Erythroblast (primary cell): ENCODE measurements around the gene MSANTD1.

Experiments used
- DNase-seq, 2 experiments: peaks; one replicate each; lab custom pipeline; 2025; lab: John Stamatoyannopoulos, UW
- GATA1 ChIP-seq: IDR thresholded peaks from 2 replicates; pipeline ENCODE4 v1.6.1; 2011; ENCODE audit warnings: low read depth, mild to moderate bottlenecking, control low read depth, low read length, moderate library complexity
- POLR2A ChIP-seq: IDR thresholded peaks from 2 replicates; pipeline ENCODE4 v1.6.1; 2011; ENCODE audit warnings: mild to moderate bottlenecking, low read length

MSANTD1 gene

DNA sequence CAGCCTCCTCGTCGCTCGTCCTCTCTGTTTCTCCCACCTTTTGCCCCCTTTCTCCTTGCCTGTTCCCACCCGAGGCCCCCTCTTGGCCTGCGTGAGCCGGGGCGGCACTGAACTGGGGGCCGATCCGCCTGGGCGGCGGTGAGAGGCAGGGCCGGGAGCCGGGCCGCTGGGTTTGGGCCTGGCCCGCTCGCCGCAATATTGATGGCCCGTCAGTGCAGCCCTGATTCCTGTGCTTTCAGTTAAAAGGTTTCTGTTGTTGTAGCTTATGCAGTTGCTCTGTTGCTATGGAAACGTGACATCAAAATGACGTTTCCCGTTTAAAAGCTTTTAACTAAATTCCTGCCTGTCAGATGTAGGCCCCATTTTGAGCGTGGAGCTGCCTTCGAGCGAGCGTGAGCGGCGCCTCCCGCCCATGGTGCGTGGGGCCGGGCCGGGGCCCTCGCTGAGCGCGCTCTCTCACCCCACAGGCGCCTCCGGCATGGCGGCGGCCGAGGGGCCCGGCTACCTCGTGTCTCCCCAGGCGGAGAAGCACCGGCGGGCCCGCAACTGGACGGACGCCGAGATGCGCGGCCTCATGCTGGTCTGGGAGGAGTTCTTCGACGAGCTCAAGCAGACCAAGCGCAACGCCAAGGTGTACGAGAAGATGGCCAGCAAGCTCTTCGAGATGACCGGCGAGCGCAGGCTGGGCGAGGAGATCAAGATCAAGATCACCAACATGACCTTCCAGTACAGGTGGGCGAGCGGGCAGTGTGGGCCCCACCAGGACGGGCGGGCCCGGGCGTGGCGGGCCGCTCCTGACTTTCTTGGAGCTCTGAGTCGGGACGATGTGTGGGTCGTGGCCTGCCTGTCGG is at the start of gene MSANTD1:
Gene MSANTD1 (plus strand): TSS at position 349 of the 851 bp plus-strand sequence. CDS start 64 bp downstream, at position 413.
- no peak for DNase-seq
- TF ChIP-seq POLR2A = no peak
- TF ChIP-seq GATA1 = no peak

DNA sequence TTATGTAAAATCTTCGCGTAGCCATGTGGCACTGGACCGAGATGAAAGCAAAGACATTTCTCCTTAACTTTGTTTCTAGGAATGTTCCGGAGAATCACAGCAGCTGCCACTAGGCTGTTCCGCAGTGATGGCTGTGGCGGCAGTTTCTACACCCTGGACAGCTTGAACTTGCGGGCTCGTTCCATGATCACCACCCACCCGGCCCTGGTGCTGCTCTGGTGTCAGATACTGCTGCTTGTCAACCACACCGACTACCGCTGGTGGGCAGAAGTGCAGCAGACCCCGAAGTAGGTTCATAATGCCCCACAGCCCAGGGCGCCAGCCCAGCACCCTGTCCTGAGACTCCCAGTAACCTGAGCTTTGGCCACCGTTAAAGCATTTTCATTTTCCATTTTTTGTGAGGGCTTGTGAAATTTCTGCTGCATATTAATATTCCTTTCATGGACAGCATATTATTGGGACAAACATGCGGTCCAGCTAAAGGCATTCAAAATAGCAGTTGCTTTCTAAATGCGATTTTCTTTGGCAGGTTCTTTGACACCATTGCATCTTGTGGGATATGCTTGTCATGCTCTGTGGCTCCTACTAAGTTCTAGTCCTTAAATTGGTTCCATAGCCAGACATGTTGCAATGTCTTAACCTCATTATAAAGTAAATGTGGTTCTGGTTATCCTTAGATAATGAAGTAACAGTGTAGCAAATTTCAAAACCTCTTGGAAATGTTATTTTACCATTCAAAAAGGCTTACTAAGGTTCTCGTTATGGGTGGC is 49.1 kb upstream of the MSANTD1 start:
- DNase-seq = no peak
- no peak for TF ChIP-seq GATA1
- no peak for TF ChIP-seq POLR2A

DNA sequence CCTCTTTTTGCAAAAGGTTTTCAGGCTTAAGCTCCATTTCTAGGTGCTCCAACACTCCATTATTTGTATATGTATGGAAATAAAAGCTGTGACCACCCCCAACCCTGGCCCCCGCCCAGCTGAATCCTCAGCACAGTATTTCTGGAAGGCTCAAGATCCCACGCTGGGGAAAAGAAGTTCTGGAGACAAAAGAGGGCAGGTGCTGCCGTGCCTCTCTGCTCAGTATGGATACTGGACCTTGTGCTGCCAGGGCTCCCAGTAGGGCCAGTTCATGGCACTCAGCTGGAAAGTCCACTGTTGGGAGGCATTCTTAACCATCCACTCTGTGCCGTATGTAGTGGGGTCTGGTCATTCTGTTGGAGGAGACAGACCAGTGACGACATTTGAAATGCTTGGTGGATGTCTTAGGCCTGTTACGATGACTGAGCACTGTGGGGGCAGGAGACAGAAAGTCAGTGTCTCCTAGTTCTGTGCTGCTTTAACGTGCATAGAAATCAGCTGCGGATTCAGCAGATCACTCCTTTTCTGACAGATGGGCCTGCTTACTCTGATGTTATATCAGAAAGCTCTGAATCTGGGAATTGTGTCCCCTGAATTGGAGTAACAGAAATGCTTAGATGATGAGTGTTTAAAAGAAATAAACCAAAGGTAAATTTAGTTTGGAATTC is 48.4 kb upstream of the MSANTD1 start:
- TF ChIP-seq POLR2A = no peak
- no peak for TF ChIP-seq GATA1
- no peak for DNase-seq

DNA sequence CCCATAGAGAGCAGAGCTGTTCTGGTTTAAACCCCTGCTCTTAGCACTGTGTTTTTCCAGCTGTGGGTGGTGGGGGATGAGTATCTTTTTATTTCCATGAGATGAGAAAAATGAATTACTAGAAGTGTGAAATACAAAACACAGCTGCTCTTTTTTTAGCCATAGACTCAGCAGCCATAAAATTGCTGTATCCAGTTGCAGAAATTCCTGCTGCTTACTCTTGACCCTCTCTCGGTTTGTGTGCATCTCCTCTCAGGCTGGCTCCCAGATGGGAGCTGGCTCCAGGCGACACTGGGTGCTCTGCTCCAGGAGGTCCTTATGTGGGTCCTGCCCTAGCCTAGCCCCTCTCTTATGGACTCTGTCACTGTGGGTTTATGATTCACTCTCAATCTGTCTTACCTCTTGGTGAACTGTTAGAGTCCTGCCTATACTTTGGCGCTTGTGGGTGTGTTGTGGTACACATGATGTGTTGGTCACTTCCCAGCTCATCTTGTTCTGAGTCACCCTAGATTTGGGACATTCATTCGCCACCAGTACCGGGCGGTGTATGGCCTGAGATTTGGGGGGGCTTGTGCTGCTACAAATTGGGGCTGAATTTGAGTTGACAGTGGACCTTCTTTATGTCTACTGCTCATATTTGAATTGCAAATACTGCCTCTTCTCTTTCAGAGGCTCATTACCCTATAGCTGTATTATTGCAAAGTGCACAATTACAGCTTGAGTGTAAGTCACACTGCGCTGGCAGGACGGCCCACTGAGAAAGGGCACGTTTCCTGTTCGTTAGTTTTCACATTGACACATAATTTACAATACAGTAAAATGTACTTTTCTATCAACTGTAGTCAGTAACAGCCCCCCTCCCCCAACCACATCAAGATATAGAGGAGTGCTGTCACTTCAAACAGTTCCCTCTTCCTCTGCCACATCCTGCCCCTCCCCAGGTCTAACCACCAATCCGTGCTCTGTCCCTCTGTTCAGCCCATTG is 46.9 kb upstream of the MSANTD1 start:
- no peak for DNase-seq
- TF ChIP-seq GATA1 = no peak
- no peak for TF ChIP-seq POLR2A

DNA sequence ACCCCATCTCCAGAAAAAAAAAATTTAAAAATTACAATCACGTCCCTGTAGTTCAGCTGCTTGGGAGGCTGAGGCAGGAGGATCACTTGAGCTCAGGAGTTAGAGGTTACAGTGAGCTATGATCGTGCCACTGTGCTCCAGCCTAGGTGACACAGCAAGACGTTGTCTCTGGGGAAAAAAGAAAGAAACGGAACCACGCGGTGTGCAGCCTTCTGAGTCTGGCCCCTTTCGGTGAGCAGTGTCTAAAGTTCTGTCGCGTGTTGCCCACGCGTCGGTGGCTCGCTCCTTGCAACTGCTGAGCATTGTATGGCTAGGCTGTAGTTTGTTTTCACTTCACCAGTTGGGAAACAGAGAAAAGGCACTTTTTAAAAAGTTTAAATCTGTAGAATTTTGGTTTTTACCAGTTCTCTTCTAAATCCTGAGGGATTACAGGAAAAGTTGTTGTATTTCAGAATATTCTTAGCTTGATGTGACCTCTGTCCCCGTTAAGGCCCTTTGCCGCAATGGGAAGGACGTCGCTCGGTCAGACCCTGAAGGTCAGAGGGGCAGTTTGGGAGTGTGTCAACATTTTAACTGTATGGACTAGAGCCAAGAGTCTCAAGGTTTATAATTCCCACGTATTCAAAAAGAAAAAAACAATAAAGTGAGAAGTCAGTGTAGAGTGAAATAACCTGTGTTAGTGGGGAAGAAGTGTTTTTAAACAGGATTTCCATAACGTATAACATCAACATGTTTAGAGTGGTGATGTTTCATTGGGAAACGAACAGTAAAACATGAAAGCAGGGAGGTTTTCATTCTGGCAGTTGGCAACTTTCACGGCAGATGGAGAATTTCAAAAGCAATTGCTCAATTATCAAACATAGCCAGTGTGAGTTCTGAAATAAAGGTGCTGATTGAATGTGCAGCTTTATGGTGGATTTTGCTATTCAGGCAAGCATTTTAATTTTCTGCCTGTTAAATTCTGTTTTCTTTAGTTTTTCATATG is 45.8 kb upstream of the MSANTD1 start:
- TF ChIP-seq POLR2A (no peak), GATA1 (no peak)
- no peak for DNase-seq

DNA sequence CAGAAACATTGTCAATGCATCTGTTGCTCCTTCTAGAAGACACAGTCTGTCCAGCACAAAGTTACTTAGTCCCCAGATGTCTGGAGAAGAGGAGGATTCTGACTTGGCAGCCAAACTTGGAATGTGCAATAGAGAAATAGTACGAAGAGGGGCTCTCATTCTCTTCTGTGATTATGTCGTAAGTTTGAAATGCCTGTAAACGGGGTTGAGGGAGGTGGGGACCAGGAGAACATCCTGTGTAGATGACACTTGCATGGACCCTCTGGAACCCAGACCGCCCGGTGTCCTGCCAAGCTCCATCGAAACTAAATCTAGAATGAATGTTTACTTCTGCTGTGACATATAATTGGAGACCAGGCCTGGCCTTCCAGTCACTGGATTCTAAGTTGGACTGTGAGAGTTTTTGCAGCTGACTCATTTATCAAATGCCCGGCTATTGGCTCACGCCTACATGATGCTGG is 45.0 kb upstream of the MSANTD1 start:
- DNase-seq = no peak
- TF ChIP-seq POLR2A (no peak), GATA1 (no peak)

DNA sequence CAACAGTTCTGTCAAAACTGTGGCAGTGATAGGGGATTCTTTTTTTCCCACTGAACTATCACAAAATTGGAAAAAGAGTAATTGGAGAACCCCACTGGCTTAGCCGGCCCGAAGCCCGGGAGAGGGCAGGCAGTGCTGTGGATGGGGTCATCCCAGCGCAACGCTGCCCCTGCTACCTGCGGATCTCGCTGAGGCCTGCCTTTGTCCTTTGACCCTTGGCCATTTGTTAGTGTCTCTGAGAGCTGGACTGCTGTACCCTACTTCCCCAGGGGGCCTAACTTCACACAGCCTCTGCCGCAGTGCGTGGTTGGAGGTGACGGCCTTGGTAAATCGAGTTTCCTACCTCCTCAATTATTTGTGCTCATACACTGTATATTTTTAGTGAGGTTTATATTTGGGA is 43.0 kb upstream of the MSANTD1 start:
- TF ChIP-seq POLR2A = no peak
- no peak for TF ChIP-seq GATA1
- no peak for DNase-seq

DNA sequence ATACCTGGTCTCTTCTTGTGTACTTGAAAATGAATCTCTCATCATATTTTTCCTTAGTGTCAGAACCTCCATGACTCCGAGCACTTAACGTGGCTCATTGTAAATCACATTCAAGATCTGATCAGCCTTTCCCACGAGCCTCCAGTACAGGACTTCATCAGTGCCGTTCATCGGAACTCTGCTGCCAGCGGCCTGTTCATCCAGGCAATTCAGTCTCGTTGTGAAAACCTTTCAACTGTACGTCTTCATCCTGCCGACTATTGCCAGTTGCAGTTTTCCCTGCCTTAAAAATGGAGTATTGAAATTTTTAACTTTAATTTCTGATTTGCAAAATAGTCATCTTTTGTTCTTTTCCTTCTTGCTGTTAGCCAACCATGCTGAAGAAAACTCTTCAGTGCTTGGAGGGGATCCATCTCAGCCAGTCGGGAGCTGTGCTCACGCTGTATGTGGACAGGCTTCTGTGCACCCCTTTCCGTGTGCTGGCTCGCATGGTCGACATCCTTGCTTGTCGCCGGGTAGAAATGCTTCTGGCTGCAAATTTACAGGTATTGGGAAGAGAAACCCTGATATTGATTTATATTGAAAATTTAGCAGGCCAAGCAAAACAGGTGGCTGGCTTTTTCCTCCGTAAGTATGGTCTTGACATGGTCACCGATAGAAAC is 42.4 kb upstream of the MSANTD1 start:
- no peak for TF ChIP-seq POLR2A
- TF ChIP-seq GATA1 = no peak
- DNase-seq = no peak

DNA sequence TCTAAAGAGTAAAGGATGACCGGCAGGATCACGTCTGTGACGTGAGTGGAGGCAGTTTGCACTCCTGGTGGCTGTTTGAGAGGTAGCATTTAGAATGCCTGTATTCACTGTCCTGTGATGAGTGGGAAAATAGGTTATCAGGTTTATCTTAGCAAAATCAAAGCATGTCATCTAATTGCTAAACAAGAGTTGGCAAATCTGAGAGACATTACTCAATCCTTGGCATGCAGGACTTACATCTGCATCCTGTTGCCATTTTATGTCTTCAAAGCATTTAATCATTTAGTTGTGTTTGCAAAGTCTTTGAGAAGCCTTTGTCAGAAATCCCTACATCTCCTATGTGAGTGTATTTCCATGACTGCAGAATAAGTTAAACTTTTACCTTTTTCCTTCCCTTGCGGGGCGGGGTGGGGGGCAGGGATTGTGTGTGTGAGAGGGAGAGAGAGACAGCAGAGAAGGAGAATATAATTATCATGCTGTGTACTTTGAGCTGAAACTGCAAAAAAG is 41.4 kb upstream of the MSANTD1 start:
- TF ChIP-seq GATA1 (no peak), POLR2A (no peak)
- no peak for DNase-seq

DNA sequence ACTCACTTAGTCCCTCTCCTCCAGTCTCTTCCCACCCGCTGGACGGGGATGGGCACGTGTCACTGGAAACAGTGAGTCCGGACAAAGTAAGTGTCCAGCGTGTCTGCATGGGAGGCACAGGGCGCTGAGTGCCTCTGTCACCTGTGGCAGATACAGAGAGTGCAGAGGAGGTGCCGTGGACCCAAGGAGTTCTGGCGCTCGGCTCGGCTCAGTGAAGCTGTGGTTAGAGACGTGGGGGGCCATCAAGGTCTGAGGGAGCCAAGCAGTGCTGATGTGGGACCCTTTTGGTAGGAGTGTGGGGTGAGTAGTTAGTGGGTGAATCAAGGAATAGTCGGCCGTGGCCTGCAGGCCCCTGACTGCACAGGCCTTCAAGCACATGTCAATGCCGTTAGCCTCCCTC is 40.1 kb upstream of the MSANTD1 start:
- DNase-seq = no peak
- TF ChIP-seq GATA1 (no peak), POLR2A (no peak)
